Gastroesophageal sphincter (tissue), 4 donors: ENCODE results near the gene ITPRIPL2. TPM values are rescaled to one million over a fixed set of nuclear protein-coding genes. Genes with fewer than 3 reads are reported as not detected.

Experiments used
- ATAC-seq: fragments of 150-250 bp; one replicate; pipeline ENCODE4 v1.9.1; 2016; ENCODE audit warnings: mild to moderate bottlenecking, moderate library complexity
- H3K27ac ChIP-seq, 4 donors: fragments of 200-600 bp; sonication (generic) in 3 of 4; 1 replicate in 3 of 4; 2 replicates in 1 of 4; pipeline ENCODE4 v1.5.1; 2016 to 2019
- H3K27me3 ChIP-seq: fragments of 200-600 bp; sonication (generic); one replicate; pipeline ENCODE4 v1.5.1; 2019
- H3K36me3 ChIP-seq, 2 donors: fragments of 200-600 bp; sonication (generic); one replicate each; pipeline ENCODE4 v1.5.1; 2019; ENCODE audit warnings: control low read depth in 1 of 2
- H3K4me1 ChIP-seq, 3 donors: fragments of 200-600 bp; sonication (generic); 1 replicate in 2 of 3; 2 replicates in 1 of 3; pipeline ENCODE4 v1.5.1; 2016 to 2019; ENCODE audit warnings: control low read depth in 2 of 3
- H3K4me3 ChIP-seq, 2 donors: fragments of 200-600 bp; sonication (generic); one replicate each; pipeline ENCODE4 v1.5.1; 2019; ENCODE audit warnings: mild to moderate bottlenecking in 1 of 2, moderate library complexity in 1 of 2
- H3K9me3 ChIP-seq, 3 donors: fragments of 200-600 bp; sonication (generic); one replicate each; pipeline ENCODE4 v1.5.1; 2017 to 2019; ENCODE audit warnings: control low read depth in 2 of 3
- EP300 ChIP-seq: sonication (generic); formaldehyde crosslinking; IDR thresholded peaks from one replicate; pipeline ENCODE4 v1.6.1; 2017; ENCODE audit warnings: antibody characterized with exemption, mild to moderate bottlenecking
- POLR2A ChIP-seq, 2 donors: fragments of 450-650 bp; IDR thresholded peaks; one replicate each; pipeline ENCODE4 v1.6.1; 2017; ENCODE audit warnings: antibody characterized with exemption in 2 of 2, mild to moderate bottlenecking in 2 of 2, moderate library complexity in 1 of 2
- POLR2AphosphoS5 ChIP-seq: sonication (generic); formaldehyde crosslinking; IDR thresholded peaks from one replicate; pipeline ENCODE4 v1.6.1; 2017; ENCODE audit warnings: antibody characterized with exemption
- WGBS, 2 donors: methylation state at CpG; one replicate each; pipeline ENCODE4 v1.1.5; 2018; ENCODE audit warnings: low coverage in 1 of 2; 5-methylcytosine and 5-hydroxymethylcytosine counted together
- total RNA-seq, 4 donors: library from RNA; depleted of rRNA; stranded (reverse); fragments of >200 nt; gene quantifications; one replicate each; pipeline ENCODE4 v1.1.0, GENCODE V29; 2016
- TF ChIP-seq, protein P1 (sequence below), 4 experiments: fragments of 200-600 bp in 2 of 4; fragments of 450-650 bp in 2 of 4; sonication (generic) in 1 of 4; IDR thresholded peaks; one replicate each; pipeline ENCODE4 v1.5.1; 2017 to 2019; ENCODE audit warnings: antibody characterized with exemption in 4 of 4, mild to moderate bottlenecking in 2 of 4, moderate library complexity in 2 of 4

The ITPRIPL2 gene
- total RNA-seq, 4 donors from 2014 or later, result 53.9 to 115 (median 69.2) TPM

DNA sequence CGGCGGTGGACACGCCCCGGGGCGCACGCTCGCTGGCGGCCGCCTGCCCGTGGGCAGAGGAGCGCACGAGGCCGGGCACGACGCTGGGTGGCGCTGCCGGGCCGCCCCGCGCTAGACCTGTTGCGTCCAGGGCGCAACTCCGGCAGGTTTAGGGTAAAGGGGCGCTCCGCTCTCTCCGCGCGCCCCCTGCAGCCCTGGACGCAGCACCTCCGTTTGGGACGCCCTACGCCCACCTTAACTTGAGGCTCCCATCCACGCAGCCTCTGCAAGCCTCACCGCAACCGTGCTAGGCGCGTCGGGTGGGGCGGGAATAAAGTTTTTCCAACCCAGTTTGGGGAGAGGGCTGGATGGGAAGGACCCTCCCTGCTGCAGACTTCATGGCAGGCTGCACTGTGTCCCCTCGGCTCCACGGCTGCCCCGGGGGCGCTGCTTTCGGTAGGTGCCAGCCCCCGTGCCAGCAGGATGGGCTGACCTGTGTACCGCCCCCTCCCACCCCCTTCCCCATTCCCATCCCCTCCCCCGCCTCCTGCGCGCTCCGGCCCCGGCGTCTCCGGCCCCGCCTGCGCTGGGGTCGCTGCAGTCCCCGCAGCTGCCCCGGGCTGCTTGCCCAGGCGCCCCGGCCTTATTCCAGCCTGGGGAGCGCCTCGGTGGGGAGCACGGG is 54.1 kb downstream of the ITPRIPL2 start, which contains the start of gene SYT17:
Gene SYT17, plus strand, starts transcription at position 531 of the 661 bp plus-strand sequence. CDS start 407 bp downstream, outside the sequence.
- WGBS, 2 donors, result 0% methylated on average over 5 of the region's 63 CpGs
- Histone ChIP-seq H3K9me3 (no peaks in the 10 kb centered on the region), H3K36me3 (no peaks in the 10 kb centered on the region), H3K27ac (peak within 1 kb of the TSS in 3 of 4 donors; percentile 38 to 68 (median 67)), H3K27me3 (peaks cover 32% of the 10 kb centered on the region), H3K4me1 (peaks cover 0 to 28% (median 5%) of the 10 kb centered on the region in 3 donors), H3K4me3 (peak within 1 kb of the TSS; percentile 25 to 66)
- no peak for TF ChIP-seq POLR2AphosphoS5
- TF ChIP-seq, protein P1, sequence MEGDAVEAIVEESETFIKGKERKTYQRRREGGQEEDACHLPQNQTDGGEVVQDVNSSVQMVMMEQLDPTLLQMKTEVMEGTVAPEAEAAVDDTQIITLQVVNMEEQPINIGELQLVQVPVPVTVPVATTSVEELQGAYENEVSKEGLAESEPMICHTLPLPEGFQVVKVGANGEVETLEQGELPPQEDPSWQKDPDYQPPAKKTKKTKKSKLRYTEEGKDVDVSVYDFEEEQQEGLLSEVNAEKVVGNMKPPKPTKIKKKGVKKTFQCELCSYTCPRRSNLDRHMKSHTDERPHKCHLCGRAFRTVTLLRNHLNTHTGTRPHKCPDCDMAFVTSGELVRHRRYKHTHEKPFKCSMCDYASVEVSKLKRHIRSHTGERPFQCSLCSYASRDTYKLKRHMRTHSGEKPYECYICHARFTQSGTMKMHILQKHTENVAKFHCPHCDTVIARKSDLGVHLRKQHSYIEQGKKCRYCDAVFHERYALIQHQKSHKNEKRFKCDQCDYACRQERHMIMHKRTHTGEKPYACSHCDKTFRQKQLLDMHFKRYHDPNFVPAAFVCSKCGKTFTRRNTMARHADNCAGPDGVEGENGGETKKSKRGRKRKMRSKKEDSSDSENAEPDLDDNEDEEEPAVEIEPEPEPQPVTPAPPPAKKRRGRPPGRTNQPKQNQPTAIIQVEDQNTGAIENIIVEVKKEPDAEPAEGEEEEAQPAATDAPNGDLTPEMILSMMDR (IDR thresholded peaks at IDR 0.05), result peak; percentile 50 to 93 (median 90)
- ATAC-seq, result peak; percentile 90

DNA sequence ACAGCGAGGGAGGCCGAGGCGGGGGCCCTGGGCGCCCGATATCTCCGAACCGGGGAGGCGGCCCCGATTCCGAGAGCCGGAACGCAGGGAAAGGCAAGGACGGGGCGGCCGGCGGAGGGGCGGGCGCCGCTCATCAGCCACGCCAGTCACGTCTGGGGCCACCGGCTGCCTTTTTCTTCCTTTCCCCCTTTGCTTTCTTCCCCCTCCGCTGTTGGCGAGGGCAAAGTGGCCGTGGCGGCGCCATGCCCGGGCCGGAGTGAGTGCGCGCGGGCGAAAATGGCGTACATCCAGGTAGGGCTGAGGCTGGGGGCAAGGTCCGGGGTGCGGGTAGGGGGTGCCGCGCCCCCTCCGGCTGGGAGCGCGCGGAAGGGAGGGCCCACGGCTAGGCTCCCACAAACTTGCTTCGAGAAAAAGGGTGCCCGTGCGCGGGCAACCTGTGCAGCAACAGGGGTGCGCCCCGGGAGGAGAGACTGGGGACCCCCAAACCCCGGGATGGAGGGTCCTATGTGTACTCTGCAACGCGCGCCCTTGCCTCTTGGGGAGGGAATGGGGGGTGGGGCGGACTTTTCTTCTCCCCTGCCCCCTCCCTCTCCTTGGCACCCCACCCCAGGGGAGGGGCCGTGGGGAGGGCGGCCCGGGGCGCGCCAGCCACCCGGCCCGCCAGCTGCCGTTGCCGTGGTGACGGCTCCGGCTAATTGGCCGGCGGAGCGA is 54.8 kb downstream of the ITPRIPL2 start:
- ATAC-seq, result peak; percentile 53
- Histone ChIP-seq H3K36me3 (no peaks in the 10 kb centered on the region), H3K27ac (peak overlapping the region in 3 of 4 donors; percentile 38 to 68 (median 67)), H3K27me3 (peaks cover 32% of the 10 kb centered on the region), H3K4me3 (peak overlapping the region; percentile 25 to 66), H3K9me3 (no peaks in the 10 kb centered on the region), H3K4me1 (peaks cover 0 to 28% (median 5%) of the 10 kb centered on the region in 3 donors)
- TF ChIP-seq EP300 (no peak), POLR2AphosphoS5 (peak; percentile 7)
- WGBS, 2 donors, result 0% methylated on average over 3 of the region's 68 CpGs; no CpG with 5 or more reads in 1 of the 2 donors

DNA sequence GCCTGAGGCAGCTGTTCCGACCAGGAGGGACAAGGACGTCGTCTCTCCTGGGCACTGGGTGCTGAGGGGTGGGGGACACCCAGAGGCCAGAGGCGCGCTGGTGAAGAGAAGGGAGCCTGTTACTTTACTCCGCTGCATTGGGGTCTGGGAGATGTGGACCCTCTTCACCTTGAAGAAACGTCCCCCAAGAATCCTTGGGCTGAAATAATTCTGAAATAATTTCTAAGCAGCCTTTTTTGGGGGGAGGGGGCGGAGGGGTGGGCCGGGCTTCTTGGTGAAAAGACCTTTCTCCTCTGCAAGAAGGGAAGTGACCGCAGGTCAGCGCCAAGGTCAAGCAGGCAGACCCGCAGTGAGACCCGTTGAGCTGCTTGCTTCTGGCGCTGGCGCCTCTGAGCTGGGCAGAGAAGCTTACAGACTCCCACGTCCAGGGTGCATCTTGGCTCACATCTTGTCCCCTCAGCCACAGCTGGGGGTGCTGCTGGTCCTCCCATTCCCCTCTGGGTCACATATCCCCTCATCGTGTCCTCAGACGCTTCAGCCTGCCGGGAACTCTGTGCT is 55.4 kb downstream of the ITPRIPL2 start:
- WGBS, 2 donors, result 39% methylated on average over 10 of the region's 19 CpGs; no CpG with 5 or more reads in 1 of the 2 donors
- H3K36me3 ChIP-seq, result no peaks in the 10 kb centered on the region
- no peak for ATAC-seq
- H3K27me3 ChIP-seq, result peaks cover 32% of the 10 kb centered on the region
- TF ChIP-seq POLR2AphosphoS5, result no peak
- TF ChIP-seq, protein P1 (IDR thresholded peaks at IDR 0.05), result no peak
- no peak for TF ChIP-seq POLR2A (IDR thresholded peaks at IDR 0.05)
- TF ChIP-seq EP300, result no peak
- H3K27ac ChIP-seq, result peak overlapping the region in 2 of 4 donors; percentile 38 to 67
- H3K9me3 ChIP-seq, result no peaks in the 10 kb centered on the region
- peak overlapping the region in 1 of 2 donors; percentile 66 for H3K4me3 ChIP-seq
- peaks cover 0 to 28% (median 5%) of the 10 kb centered on the region in 3 donors for H3K4me1 ChIP-seq

GRCh38 chr16:19170043-19170655 is 56.4 kb downstream of the ITPRIPL2 start:
- Histone ChIP-seq H3K9me3 (no peaks in the 10 kb centered on the region), H3K36me3 (no peaks in the 10 kb centered on the region), H3K27me3 (peaks cover 32% of the 10 kb centered on the region), H3K4me1 (peaks cover 0 to 28% (median 5%) of the 10 kb centered on the region in 3 donors), H3K27ac (no peak overlapping the region), H3K4me3 (no peak overlapping the region)
- no peak for ATAC-seq
- no peak for TF ChIP-seq POLR2A (IDR thresholded peaks at IDR 0.05)
- no peak for TF ChIP-seq EP300
- TF ChIP-seq, protein P1 (IDR thresholded peaks at IDR 0.05), result no peak
- no peak for TF ChIP-seq POLR2AphosphoS5
- 68% methylated on average over 5 to 7 of the region's 7 CpGs for WGBS, 2 donors

Other genes starting within 250 kb of the ITPRIPL2 start
- gene SMG1, start 187.6 kb upstream of the ITPRIPL2 start, total RNA-seq, result 100 to 1,000 TPM in 1 of 4 donors, 10 to 100 TPM in 3; 49.0 to 106 (median 91.7) TPM
- under 1 TPM; 0.40 to 0.85 (median 0.60) TPM for gene TMC7, start 130.0 kb upstream of the ITPRIPL2 start, total RNA-seq
- 10 to 100 TPM; 28.9 to 37.8 (median 34.3) TPM for gene COQ7, start 46.4 kb upstream of the ITPRIPL2 start, total RNA-seq
- 1 to 10 TPM; 4.2 to 9.0 (median 6.3) TPM for gene SYT17, start 54.3 kb downstream of the ITPRIPL2 start, total RNA-seq
- gene CLEC19A, start 171.8 kb downstream of the ITPRIPL2 start, total RNA-seq, result not detected